ENCODE results near the gene ZNF813.

Gene ZNF813

GRCh38 chr19:53492153-53492552 is 24.6 kb downstream of the ZNF813 start:
- TF ChIP-seq GATA2 (IDR thresholded peaks at IDR 0.05; ENCODE audit: low read depth, low read length) (no peak), GATA3 (IDR thresholded peaks at IDR 0.05; ENCODE audit: low read depth, low read length) (no peak)

- no peak for TF ChIP-seq GATA3 (IDR thresholded peaks at IDR 0.05; ENCODE audit: low read depth, low read length)
- no peak for TF ChIP-seq GATA2 (IDR thresholded peaks at IDR 0.05; ENCODE audit: low read depth, low read length)
Observed at GRCh38 chr19:53504885-53505284, 37.4 kb downstream of the ZNF813 start.

GRCh38 chr19:53506728-53507127 is 39.2 kb downstream of the ZNF813 start:
- TF ChIP-seq GATA3 (IDR thresholded peaks at IDR 0.05; ENCODE audit: low read depth, low read length) (no peak), GATA2 (IDR thresholded peaks at IDR 0.05; ENCODE audit: low read depth, low read length) (no peak)

GRCh38 chr19:53507523-53508442 is 40.2 kb downstream of the ZNF813 start:
- TF ChIP-seq GATA2 (IDR thresholded peaks at IDR 0.05; ENCODE audit: low read depth, low read length) (no peak), GATA3 (IDR thresholded peaks at IDR 0.05; ENCODE audit: low read depth, low read length) (no peak)

GRCh38 chr19:53509443-53509842 is 41.9 kb downstream of the ZNF813 start:
- TF ChIP-seq GATA2 (IDR thresholded peaks at IDR 0.05; ENCODE audit: low read depth, low read length) (no peak), GATA3 (IDR thresholded peaks at IDR 0.05; ENCODE audit: low read depth, low read length) (no peak)

- no peak for TF ChIP-seq GATA2 (IDR thresholded peaks at IDR 0.05; ENCODE audit: low read depth, low read length)
- no peak for TF ChIP-seq GATA3 (IDR thresholded peaks at IDR 0.05; ENCODE audit: low read depth, low read length)
Observed at GRCh38 chr19:53509845-53510244, 42.3 kb downstream of the ZNF813 start.

- no peak for TF ChIP-seq GATA3 (IDR thresholded peaks at IDR 0.05; ENCODE audit: low read depth, low read length)
Observed at GRCh38 chr19:53511357-53511756, 43.8 kb downstream of the ZNF813 start.

GRCh38 chr19:53511933-53512374 is 44.4 kb downstream of the ZNF813 start:
- TF ChIP-seq GATA2 (IDR thresholded peaks at IDR 0.05; ENCODE audit: low read depth, low read length) (no peak), GATA3 (IDR thresholded peaks at IDR 0.05; ENCODE audit: low read depth, low read length) (no peak)

GRCh38 chr19:53517114-53517741 is 49.7 kb downstream of the ZNF813 start:
- no peak for TF ChIP-seq GATA2 (IDR thresholded peaks at IDR 0.05; ENCODE audit: low read depth, low read length)
- no peak for TF ChIP-seq GATA3 (IDR thresholded peaks at IDR 0.05; ENCODE audit: low read depth, low read length)

- TF ChIP-seq GATA2 (IDR thresholded peaks at IDR 0.05; ENCODE audit: low read depth, low read length) = no peak
- no peak for TF ChIP-seq GATA3 (IDR thresholded peaks at IDR 0.05; ENCODE audit: low read depth, low read length)
Observed at GRCh38 chr19:53518121-53518520, 50.6 kb downstream of the ZNF813 start.

- TF ChIP-seq GATA2 (IDR thresholded peaks at IDR 0.05; ENCODE audit: low read depth, low read length) = no peak
- TF ChIP-seq GATA3 (IDR thresholded peaks at IDR 0.05; ENCODE audit: low read depth, low read length) = no peak
Observed at GRCh38 chr19:53518716-53519115, 51.2 kb downstream of the ZNF813 start.

- TF ChIP-seq GATA3 (IDR thresholded peaks at IDR 0.05; ENCODE audit: low read depth, low read length) (no peak), GATA2 (IDR thresholded peaks at IDR 0.05; ENCODE audit: low read depth, low read length) (no peak)
Observed at GRCh38 chr19:53519446-53519845, 51.9 kb downstream of the ZNF813 start.

- TF ChIP-seq GATA3 (IDR thresholded peaks at IDR 0.05; ENCODE audit: low read depth, low read length) (no peak), GATA2 (IDR thresholded peaks at IDR 0.05; ENCODE audit: low read depth, low read length) (no peak)
Observed at GRCh38 chr19:53520163-53520546, 52.6 kb downstream of the ZNF813 start.

GRCh38 chr19:53520547-53521372 is 53.2 kb downstream of the ZNF813 start:
- TF ChIP-seq GATA2 (IDR thresholded peaks at IDR 0.05; ENCODE audit: low read depth, low read length) = 0 out of 2 replicates have a peak, but pooled peaks have one; percentile 33
- no peak for TF ChIP-seq GATA3 (IDR thresholded peaks at IDR 0.05; ENCODE audit: low read depth, low read length)
